Measurements from ENCODE around the gene B3GAT3.
"Not testable (repeated sequence)": the region's sequence is repeated elsewhere in the genome, so short reads cannot be mapped to it uniquely, and the experiment has no call there.

The B3GAT3 gene

DNA sequence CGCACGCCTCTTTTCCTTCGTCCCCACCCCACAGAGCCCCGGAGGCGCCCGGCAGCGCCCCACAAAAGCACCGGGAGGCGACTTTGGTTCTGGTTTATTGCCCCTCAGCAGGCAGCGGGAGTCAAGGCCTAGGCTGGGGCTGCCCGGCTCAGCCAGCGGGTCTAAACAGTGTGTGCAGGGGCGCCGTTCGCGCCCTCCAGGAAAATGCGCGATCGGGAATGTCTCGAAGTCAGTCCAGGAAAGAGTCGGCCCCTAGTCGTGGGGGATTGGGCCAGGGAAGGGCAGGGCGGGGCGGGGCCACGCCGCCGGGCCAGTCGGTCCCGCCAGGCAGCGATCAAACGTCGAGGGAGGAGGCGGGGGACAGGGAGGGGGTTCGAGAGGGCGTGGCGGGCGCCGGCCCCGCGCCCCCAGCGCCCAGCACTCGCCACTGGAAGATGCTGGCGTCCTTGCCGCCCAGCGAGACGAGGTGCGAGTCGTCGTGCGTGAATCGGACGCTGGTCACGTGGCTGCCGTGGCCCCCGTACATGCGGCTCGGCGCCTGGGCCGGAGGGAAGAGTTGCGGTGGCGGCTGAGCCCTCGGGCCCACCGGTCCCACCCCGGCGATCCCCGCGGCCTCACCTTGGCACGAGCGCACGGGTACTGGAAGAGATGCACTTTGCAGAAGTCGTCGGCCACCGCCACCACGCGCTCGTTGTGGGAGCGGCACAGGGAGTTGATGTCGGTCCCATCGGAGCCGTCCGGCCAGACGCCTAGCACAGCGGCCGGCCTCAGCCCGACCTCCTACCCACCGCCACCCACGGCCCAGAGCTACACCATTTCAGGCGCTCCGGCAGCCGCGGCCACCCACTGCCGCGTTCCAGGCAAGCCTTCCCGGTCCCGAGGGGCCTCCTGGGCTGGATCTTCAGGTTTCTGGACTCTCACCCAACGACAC lies 19.4 kb downstream of the B3GAT3 start:
- no peak for DNase-seq

DNA sequence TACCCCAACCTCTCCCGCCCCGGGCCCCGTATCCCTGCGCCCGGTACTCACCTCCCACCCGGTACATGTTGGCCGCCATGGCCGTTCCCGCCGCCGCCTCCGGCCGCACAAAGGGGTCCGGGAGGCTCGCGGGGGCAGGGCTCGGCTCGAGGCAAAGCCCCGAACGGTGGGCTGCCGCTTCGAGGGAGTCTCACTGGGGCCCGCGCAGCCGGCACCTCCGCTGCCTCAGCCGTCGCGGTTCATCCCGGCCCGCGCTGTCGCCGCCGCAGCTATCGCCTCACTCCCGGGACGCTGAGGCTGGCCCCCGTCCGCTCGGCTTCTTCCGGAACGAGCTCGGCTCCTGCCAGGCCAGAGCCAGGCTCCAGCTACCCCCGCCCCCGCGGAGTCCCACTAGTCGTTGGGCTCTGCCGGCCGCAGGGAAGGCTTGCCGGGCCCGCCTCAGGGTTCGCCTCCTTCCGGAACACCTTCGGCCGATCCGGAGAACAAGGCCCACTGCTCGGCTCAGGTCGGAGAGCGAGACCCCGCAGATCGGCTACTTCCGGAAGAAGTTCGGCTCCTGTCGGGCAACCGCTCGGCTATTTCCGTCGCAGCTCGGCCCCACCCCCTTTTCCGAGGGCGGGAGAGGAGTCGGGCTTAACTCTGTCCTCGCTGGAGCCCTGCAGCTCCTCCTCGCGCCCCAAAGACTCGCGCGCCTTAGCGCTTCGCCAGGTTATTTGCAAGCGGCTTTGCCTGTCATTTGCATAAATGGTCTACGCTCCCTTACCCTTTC lies 20.2 kb downstream of the B3GAT3 start, which contains the start of gene MTA2:
Gene MTA2, minus strand, starts transcription at position 494 of the 769 bp plus-strand sequence. Its CDS starts 415 bp downstream, at position 79.
- peak; percentile 100 for DNase-seq

DNA sequence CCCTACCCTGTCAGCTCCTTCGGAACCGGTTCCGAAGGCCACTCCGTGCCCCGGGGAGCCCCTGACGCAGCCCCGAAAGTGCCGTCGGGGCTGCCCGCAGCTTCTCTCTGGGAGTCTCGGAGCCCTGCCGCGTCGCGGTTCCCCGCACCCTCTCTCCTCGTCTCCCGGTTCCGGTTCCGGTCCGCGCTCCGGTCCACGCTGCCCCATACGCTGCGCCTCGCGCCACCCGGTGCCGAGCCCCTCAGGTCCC lies 20.7 kb downstream of the B3GAT3 start:
- no peak for DNase-seq

DNA sequence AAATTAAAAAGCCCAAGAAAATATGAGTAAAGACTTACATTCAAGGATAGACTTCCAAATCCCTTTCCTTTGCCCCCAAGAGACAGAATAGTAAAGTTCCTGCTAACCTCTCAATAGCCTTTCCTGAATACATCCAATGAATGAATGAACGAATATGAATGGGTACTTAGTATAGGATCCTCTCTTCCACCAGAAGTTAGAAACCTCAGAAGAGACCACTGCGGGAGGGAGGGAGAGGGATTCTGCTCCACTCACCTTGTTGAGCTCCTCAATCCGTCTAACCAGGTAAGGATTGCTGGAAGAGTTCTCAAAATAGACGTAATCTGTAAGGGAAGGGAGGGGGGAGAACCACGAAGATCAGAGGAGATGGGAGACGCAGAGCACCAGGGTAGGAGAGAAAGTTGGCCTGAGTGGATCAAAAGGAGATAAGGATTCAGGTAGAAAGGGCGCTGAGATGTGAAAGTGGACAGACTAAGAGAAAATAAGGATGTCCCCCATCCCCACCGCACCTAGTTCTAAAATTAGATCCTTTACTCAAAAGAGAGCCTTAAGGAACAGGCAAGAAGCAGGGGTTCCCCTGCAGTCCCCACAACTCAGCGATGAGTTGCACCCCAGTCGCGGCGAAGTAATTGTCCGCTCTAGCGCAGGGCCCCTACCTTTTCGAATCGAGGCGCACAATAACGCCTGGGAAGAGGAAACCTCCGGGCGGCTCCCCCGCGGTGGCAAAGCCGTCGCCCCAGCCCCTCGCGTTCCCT lies 21.2 kb downstream of the B3GAT3 start:
- peak; percentile 52 for DNase-seq

- DNase-seq = no peak
These were observed 21.9 kb downstream of the B3GAT3 start for GRCh38 chr11:62599901-62600300.

DNA sequence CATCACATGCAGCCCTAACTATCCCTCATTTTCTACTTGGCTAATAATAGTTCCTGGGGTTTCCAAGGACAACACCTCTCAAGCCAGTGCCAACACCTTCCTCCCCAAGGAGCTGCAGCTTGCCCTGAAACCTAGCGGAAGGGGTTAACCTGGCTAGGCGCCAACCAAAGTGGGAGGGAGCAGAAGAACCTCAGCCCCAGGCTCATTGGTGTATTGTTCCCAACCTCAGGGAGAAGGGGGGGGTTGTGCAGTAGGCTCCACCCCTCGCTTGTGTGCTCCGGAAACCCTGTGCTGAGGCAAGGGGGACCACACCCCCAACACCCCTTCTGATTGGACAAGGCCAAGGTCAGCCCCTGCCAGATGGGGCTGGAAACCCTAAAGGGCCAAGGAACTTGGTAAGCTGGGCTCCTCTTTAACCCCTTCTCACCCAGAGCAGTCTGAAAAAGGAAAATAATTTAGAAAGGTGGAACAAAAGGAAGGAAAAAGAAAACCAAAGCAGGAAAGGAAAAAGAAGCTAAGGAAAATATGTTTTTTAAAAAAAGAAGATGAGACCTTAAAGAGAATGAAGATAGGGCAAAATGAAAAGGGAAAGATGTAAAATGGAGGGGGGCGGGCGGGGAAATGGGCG lies 22.6 kb downstream of the B3GAT3 start:
- peak; percentile 96 for DNase-seq

DNA sequence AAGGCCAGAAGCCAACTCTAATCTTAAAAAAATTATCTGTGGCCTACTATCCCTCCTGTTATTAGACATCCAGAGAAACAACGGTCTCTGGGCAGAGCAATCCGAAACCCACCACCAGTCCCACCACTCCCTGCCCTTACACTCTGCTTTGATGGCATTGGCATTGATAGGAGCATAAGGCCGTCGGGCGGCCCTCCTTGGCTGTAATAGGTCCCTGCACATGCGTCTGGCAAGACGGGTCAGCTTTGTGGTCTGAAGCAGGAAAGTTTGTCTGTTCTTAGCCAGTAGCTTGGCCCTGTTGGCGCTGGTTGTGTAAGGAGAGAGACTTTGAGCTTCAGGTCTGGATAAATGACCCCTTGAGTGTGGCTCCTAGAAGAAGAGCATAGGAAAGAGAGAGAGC lies 26.7 kb downstream of the B3GAT3 start:
- DNase-seq = no peak

DNA sequence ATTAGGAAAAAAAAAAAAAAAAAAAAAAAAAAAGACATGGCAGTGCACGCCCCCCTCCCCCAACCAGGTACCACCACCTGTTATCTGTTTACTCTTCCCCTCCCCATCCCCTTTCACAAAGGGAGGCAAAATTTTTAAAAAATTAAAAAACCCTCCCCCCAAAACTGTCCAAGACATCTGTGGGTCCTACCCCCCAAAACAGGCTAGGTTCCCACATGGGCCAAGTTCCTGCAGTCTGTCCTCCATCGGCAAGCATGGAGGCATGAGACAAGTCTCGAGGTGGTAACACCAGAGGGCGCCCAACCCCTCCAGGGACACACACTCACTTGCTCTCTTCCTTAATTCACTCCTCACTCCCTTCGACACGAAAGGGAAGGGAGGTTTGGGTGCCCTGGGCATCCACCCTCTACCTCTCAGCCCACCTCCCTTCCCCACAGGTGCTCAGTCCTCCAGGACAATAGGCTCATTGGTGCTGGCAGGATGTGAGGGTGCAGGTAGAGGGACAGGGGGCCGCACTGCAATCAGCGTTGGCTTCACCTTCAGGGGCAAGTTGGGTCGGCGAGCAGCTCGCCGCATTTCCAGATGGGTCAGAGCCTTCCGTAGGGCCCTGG lies 28.2 kb downstream of the B3GAT3 start:
- DNase-seq = peak; percentile 86

- no peak for DNase-seq
These were observed 28.8 kb downstream of the B3GAT3 start for GRCh38 chr11:62592989-62593421.

DNA sequence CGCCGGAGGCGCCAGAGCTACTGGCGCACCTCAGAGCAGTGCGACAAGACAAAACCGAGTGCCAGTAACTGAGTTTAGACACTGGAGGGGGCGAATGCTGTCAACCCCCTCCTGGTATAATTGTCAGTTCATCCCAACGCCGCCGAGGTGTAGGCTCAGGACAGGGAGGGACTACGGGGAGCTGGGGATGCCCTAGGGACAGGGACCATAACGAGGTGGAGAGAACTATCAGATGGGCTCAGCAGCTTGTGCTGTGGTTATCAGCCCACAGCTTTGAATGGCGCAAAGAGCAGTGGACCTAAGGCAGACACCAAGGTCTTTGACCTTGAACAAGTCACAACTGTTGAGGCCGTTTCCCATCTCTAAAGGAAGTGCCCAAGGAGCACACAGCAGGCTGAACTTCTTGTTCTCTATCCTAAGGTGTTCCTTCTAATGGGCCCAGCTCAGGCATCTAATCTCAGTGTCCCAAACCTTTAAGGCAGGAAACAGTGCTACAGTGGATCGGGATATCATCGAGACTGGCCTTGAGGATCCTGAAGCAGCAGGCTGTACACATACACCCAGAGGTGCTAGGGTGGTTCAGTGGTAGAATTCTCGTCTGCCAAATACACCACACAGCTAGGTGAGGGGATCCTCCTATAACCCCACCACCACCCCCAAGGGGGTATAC lies 29.5 kb downstream of the B3GAT3 start:
- DNase-seq = no peak

GRCh38 chr11:62591448-62592145 lies 30.2 kb downstream of the B3GAT3 start, which contains the start of gene TUT1:
TSS of gene TUT1 (minus strand) at chr11:62591523. CDS start at chr11:62591485, 38 bp downstream.
- DNase-seq = peak; percentile 96

DNA sequence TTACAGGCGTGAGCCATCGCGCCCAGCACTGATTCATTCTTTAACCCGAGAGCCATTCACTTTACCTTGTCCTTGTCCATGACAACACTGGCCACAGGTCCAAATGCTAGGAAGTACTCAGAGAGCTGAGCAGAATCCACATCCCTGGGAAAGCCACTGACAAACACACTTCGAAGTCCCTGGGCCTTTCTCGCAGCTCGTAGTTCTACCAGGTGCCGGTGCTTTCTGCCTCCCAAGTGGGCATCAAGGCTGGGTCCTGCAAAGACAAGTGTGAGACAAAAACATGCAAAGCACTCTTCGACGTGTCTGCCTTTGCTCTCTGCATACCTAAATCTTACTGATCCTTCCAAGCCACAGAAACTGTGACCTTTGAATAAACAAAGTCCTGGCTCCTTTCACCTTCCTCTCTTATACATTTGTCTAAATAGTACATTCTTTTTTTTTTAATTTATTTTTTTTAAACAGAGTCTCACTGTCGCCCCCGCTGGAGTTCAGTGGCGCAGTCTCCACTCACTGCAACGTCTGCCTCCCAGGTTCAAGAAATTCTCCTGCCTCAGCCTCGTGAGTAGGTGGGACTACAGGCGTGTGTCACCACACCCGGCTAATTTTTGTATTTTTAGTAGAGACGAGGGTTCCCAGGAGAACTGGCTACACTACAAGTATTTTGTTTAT lies 32.7 kb downstream of the B3GAT3 start:
- DNase-seq = peak; percentile 43

- not testable (repeated sequence) for DNase-seq
These were observed 36.4 kb downstream of the B3GAT3 start for GRCh38 chr11:62585356-62585755.

DNA sequence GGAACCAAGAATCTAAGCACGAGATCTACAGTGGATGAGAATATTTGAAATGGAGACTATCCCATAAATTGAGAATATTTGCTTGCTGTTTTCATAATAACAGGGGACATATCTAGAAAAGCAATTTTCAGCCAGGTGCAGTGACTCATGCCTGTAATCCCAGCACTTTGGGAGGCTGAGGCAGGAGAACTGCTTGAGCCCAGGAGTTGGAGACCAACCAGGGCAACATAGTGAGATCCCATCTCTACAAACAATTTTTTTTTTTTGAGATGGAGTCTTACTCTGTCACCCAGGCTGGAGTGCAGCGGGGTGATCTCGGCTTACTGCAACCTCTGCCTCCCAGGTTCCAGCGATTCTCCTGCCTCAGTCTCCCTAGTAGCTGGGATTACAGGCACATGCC lies 40.1 kb downstream of the B3GAT3 start:
- DNase-seq = not testable (repeated sequence)

DNA sequence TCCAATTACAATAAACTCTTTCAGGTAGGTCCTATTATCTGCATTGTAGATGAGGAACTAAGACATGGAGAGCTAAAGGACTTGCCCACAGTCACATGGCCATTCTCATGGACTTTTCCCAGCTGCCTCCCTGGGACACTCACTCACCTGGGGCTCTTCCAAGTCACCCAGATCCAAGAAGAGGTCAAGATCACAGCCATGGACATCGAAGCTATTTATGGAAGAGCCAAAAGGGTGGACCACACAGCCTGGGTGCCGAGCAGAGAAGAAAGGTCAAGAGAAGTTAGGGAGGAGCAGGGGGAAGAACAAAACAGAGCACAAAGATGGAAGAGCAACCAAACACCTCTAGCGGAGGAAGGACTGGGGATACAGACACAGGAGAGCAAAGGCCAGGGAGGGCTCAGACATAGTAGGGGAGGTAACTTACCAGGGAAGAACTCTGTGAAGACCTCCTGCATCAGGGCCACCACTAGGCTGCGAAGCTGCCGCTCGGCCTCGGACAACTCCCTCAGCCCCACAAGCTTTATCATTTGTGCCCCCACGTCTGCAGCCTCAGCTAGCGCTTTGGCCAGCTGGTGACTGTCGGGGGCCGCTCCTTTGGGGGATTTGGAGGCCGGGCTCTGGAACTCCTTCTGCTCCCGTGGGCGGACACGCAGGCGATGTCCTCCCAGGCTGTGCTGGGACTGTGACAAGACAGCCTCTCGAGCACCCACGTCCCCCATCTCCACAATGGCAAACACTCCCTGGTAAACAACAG lies 40.6 kb downstream of the B3GAT3 start:
- no peak for DNase-seq

GRCh38 chr11:62579252-62579651 lies 42.5 kb downstream of the B3GAT3 start:
- no peak for DNase-seq

- DNase-seq = no peak
These were observed 43.2 kb downstream of the B3GAT3 start for GRCh38 chr11:62578541-62578940.

DNA sequence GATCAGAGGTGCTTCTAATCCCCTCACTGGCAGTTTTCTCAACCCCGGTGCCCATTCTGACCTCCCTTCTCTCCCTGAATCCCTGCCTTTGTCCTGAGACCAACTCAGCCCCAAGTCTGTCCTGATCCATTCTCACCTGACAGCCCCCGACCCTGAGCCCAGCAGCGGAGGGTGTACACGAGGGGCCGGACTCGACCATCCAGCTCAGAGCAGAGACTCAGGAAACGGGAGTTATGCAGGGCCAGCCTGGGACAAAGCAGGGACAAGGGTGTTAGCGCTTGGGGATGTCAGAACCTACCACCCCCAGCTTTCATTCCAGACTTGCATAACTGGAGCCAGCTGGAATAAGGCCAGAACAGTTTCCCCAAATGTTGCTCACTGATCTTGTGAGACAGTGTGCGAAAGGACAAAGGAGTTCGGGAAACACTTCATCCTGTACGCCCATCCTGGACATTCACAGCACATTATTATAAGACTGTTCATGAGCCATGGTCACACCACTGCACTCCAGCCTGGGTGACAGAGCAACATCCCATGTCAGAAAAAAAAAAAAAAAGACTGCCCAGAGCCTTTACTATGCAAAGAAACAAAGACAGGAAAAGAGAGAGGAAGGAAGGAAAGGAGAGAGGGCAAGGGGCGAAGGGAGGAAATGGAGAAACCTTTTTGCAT lies 44.6 kb downstream of the B3GAT3 start:
- no peak for DNase-seq

GRCh38 chr11:62575837-62576236 lies 45.9 kb downstream of the B3GAT3 start:
- DNase-seq = no peak
